Hepatocyte (in vitro differentiated cells): ENCODE results near the gene PTPRN2.

ENCODE experiments used
- EZH2 ChIP-seq: fragments of 200-600 bp; sonication (generic); IDR thresholded peaks from 2 replicates; pipeline ENCODE4 v1.6.1; 2016; ENCODE audit warnings: antibody characterized with exemption, mild to moderate bottlenecking, borderline replicate concordance
- EZH2phosphoT487 ChIP-seq: fragments of 200-600 bp; sonication (generic); IDR thresholded peaks from one replicate; pipeline ENCODE4 v1.6.1; 2018; ENCODE audit warnings: antibody characterized with exemption, mild to moderate bottlenecking, low read depth, moderate library complexity; ENCODE audit not compliant: unreplicated experiment, severe bottlenecking
- TF ChIP-seq, protein P1 (sequence below): fragments of 200-600 bp; sonication (generic); IDR thresholded peaks from 2 replicates; pipeline ENCODE4 v1.5.1; 2016; ENCODE audit warnings: antibody characterized with exemption, mild to moderate bottlenecking; ENCODE audit not compliant: poor library complexity

DNA sequence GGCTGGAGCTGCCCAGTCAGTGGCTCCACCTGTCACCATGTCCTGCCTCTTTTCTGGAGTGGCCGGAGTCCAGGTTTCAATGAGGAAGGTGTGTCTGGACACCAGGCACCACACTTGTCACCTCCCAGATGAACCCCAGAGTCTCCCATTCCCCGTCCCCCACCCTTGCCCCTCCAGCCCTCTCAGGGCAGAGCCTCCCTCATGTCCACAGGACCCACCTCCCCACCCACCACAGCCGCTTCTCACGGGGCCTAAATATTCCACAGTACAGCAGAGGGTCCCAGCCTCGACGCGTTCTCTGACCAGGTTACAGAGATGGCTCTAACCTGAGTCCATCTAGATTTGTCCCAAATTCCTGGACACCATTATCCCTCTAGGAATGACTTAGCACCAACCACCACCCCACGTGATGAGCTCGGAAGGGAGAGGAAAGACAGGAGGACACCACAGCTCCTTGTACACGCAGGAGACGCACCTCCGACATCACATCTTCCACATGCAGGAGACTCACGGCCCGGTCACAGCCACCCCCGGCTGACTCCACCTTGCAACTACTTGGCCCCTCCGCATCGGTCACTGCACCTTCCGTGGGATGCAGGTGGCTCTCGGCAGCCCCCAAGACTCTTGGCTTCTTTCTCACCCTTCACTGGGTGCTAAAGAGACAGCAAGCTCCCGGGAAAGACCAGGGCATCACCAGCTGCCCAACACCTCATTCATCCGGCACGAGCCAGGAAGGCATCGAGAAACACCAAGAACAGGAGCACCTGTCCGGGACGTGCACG is 690.7 kb downstream of the PTPRN2 start:
- TF ChIP-seq, protein P1, sequence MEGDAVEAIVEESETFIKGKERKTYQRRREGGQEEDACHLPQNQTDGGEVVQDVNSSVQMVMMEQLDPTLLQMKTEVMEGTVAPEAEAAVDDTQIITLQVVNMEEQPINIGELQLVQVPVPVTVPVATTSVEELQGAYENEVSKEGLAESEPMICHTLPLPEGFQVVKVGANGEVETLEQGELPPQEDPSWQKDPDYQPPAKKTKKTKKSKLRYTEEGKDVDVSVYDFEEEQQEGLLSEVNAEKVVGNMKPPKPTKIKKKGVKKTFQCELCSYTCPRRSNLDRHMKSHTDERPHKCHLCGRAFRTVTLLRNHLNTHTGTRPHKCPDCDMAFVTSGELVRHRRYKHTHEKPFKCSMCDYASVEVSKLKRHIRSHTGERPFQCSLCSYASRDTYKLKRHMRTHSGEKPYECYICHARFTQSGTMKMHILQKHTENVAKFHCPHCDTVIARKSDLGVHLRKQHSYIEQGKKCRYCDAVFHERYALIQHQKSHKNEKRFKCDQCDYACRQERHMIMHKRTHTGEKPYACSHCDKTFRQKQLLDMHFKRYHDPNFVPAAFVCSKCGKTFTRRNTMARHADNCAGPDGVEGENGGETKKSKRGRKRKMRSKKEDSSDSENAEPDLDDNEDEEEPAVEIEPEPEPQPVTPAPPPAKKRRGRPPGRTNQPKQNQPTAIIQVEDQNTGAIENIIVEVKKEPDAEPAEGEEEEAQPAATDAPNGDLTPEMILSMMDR = no peak
- TF ChIP-seq EZH2 = no peak
- no peak for TF ChIP-seq EZH2phosphoT487
